Measurements from ENCODE around the gene HSD17B8.

Gene HSD17B8

GRCh38 chr6:33195304-33196165 lies 8.9 kb upstream of the HSD17B8 start:
- TF ChIP-seq POLR2AphosphoS5 (IDR thresholded peaks at IDR 0.05; ENCODE audit: low read depth, low read length) (no peak), REST (IDR thresholded peaks at IDR 0.05; ENCODE audit: insufficient read depth in 1 of 2, low read depth in 2 of 2, low read length in 2 of 2) (peak; percentile 71 to 88), TAF1 (IDR thresholded peaks at IDR 0.05; ENCODE audit: borderline replicate concordance, insufficient read depth, low read length) (no peak), SIN3A (IDR thresholded peaks at IDR 0.05; ENCODE audit: borderline replicate concordance, insufficient read depth, low read length) (no peak)

GRCh38 chr6:33197431-33198048 lies 6.9 kb upstream of the HSD17B8 start:
- TF ChIP-seq REST (IDR thresholded peaks at IDR 0.05; ENCODE audit: insufficient read depth in 1 of 2, low read depth in 2 of 2, low read length in 2 of 2) (no peak), FOXP2 (optimal IDR thresholded peaks at IDR 0.05; ENCODE audit: borderline replicate concordance, extremely low read depth, extremely low read length, insufficient read depth) (no peak)

GRCh38 chr6:33198159-33198852 lies 6.1 kb upstream of the HSD17B8 start:
- TF ChIP-seq TAF1 (IDR thresholded peaks at IDR 0.05; ENCODE audit: borderline replicate concordance, insufficient read depth, low read length) (no peak), FOXP2 (optimal IDR thresholded peaks at IDR 0.05; ENCODE audit: borderline replicate concordance, extremely low read depth, extremely low read length, insufficient read depth) (no peak), REST (IDR thresholded peaks at IDR 0.05; ENCODE audit: insufficient read depth in 1 of 2, low read depth in 2 of 2, low read length in 2 of 2) (no peak), POLR2AphosphoS5 (IDR thresholded peaks at IDR 0.05; ENCODE audit: low read depth, low read length) (no peak), SIN3A (IDR thresholded peaks at IDR 0.05; ENCODE audit: borderline replicate concordance, insufficient read depth, low read length) (no peak)

GRCh38 chr6:33198853-33199436 lies 5.5 kb upstream of the HSD17B8 start:
- TF ChIP-seq REST (IDR thresholded peaks at IDR 0.05; ENCODE audit: insufficient read depth in 1 of 2, low read depth in 2 of 2, low read length in 2 of 2) (no peak), FOXP2 (optimal IDR thresholded peaks at IDR 0.05; ENCODE audit: borderline replicate concordance, extremely low read depth, extremely low read length, insufficient read depth) (no peak), SIN3A (IDR thresholded peaks at IDR 0.05; ENCODE audit: borderline replicate concordance, insufficient read depth, low read length) (no peak), POLR2AphosphoS5 (IDR thresholded peaks at IDR 0.05; ENCODE audit: low read depth, low read length) (no peak), TAF1 (IDR thresholded peaks at IDR 0.05; ENCODE audit: borderline replicate concordance, insufficient read depth, low read length) (no peak)
